GM23338 (cell line): Measurements from ENCODE around the gene GPR146. TPM values are rescaled to one million over a fixed set of nuclear protein-coding genes. Genes with fewer than 3 reads are reported as not detected.

Experiments
- ATAC-seq: fragments of 200-7000 bp; cut with Tn5 transposase; 3 replicates; pipeline ENCODE4 v1.9.1; 2020
- DNase-seq: peaks from one replicate; pipeline ENCODE4 v3.0.0-alpha.2; 2015; ENCODE audit warnings: low spot score
- H2AFZ ChIP-seq: fragments of 200-600 bp; sonication (generic); 2 replicates; pipeline ENCODE4 v1.8.0; 2016; ENCODE audit warnings: antibody characterized with exemption, mild to moderate bottlenecking, moderate library complexity
- H3F3A ChIP-seq: fragments of 200-600 bp; sonication (generic); replicated peaks from 2 replicates; pipeline ENCODE4 v1.8.0; 2017; ENCODE audit warnings: antibody characterized with exemption, mixed run types, low read depth
- H3K27ac ChIP-seq: fragments of 200-600 bp; sonication (generic); 2 replicates; pipeline ENCODE4 v1.6.1; 2016; ENCODE audit warnings: low read depth
- H3K27me3 ChIP-seq: fragments of 200-600 bp; sonication (generic); 2 replicates; pipeline ENCODE4 v1.8.0; 2016; ENCODE audit warnings: mild to moderate bottlenecking, mixed run types, moderate library complexity; ENCODE audit not compliant: insufficient read depth
- H3K36me3 ChIP-seq: fragments of 200-600 bp; sonication (generic); 2 replicates; pipeline ENCODE4 v1.8.0; 2016; ENCODE audit warnings: mild to moderate bottlenecking; ENCODE audit not compliant: insufficient read depth
- H3K4me1 ChIP-seq: fragments of 200-600 bp; sonication (generic); 2 replicates; pipeline ENCODE4 v1.8.0; 2016; ENCODE audit warnings: mild to moderate bottlenecking, moderate library complexity; ENCODE audit not compliant: insufficient read depth
- H3K4me2 ChIP-seq: fragments of 200-600 bp; sonication (generic); 2 replicates; pipeline ENCODE4 v1.7.1; 2017; ENCODE audit warnings: mixed run types
- H3K4me3 ChIP-seq: fragments of 200-600 bp; sonication (generic); 2 replicates; pipeline ENCODE4 v1.6.1; 2016; ENCODE audit warnings: mixed run types
- H3K79me2 ChIP-seq: fragments of 200-600 bp; sonication (generic); replicated peaks from 2 replicates; pipeline ENCODE4 v1.8.0; 2017; ENCODE audit warnings: mild to moderate bottlenecking; ENCODE audit not compliant: insufficient read depth
- H3K9me2 ChIP-seq: fragments of 200-600 bp; sonication (generic); 2 replicates; pipeline ENCODE4 v1.8.0; 2017; ENCODE audit not compliant: insufficient read depth
- H4K20me1 ChIP-seq: fragments of 200-600 bp; sonication (generic); replicated peaks from 2 replicates; pipeline ENCODE4 v1.8.0; 2017; ENCODE audit warnings: mild to moderate bottlenecking; ENCODE audit not compliant: insufficient read depth
- H3K27ac Mint-ChIP-seq: 2 replicates; pipeline ENCODE4 v1.8.0; 2020; ENCODE audit warnings: inconsistent platforms, mild to moderate bottlenecking, moderate library complexity, mixed read lengths
- H3K27me3 Mint-ChIP-seq: 3 replicates; pipeline ENCODE4 v1.8.0; 2022; ENCODE audit warnings: low read depth, mild to moderate bottlenecking, moderate library complexity, mixed read lengths, inconsistent platforms; ENCODE audit not compliant: insufficient read depth, poor library complexity
- H3K36me3 Mint-ChIP-seq: 3 replicates; pipeline ENCODE4 v1.8.0; 2021; ENCODE audit warnings: low read depth, mild to moderate bottlenecking, inconsistent platforms, moderate library complexity, mixed read lengths
- H3K4me1 Mint-ChIP-seq: 3 replicates; pipeline ENCODE4 v1.8.0; 2020; ENCODE audit warnings: mild to moderate bottlenecking, inconsistent platforms, mixed read lengths
- H3K4me3 Mint-ChIP-seq: 3 replicates; pipeline ENCODE4 v1.8.0; 2021; ENCODE audit warnings: moderate library complexity, mild to moderate bottlenecking, inconsistent platforms, mixed read lengths
- H3K9me3 Mint-ChIP-seq: 3 replicates; pipeline ENCODE4 v1.8.0; 2020; ENCODE audit warnings: moderate library complexity, mild to moderate bottlenecking, inconsistent platforms, mixed read lengths
- CREB1 ChIP-seq: fragments of 250-450 bp; sonication (Bioruptor Pico); IDR thresholded peaks from 2 replicates; pipeline ENCODE4 v1.5.0; 2020; ENCODE audit warnings: low read depth, mild to moderate bottlenecking, moderate library complexity
- CTCF ChIP-seq, 2 experiments: fragments of 200-600 bp in 1 of 2; sonication (generic) in 1 of 2; conservative IDR thresholded peaks; 2 replicates each; pipeline versions ENCODE4 v1.5.1 to v1.6.1; 2016 to 2017; ENCODE audit warnings: antibody characterized with exemption in 2 of 2, low read depth in 2 of 2, mild to moderate bottlenecking in 2 of 2, moderate library complexity in 1 of 2
- ETS1 ChIP-seq: IDR thresholded peaks from 2 replicates; pipeline ENCODE4 v1.6.1; 2016; ENCODE audit warnings: antibody characterized with exemption
- EZH2 ChIP-seq: fragments of 200-600 bp; sonication (generic); IDR thresholded peaks from one replicate; pipeline ENCODE4 v1.8.0; 2017; ENCODE audit warnings: antibody characterized with exemption, mild to moderate bottlenecking, low read depth; ENCODE audit not compliant: unreplicated experiment
- EZH2phosphoT487 ChIP-seq: fragments of 200-600 bp; sonication (generic); IDR thresholded peaks from one replicate; pipeline ENCODE4 v1.8.1; 2018; ENCODE audit warnings: antibody characterized with exemption; ENCODE audit not compliant: unreplicated experiment
- JUNB ChIP-seq: IDR thresholded peaks from one replicate; pipeline ENCODE4 v1.6.1; 2016; ENCODE audit warnings: antibody characterized with exemption; ENCODE audit not compliant: unreplicated experiment
- NANOG ChIP-seq: IDR thresholded peaks from 2 replicates; pipeline ENCODE4 v1.6.1; 2016; ENCODE audit warnings: antibody characterized with exemption, borderline replicate concordance
- POLR2AphosphoS5 ChIP-seq: IDR thresholded peaks from 2 replicates; pipeline ENCODE4 v1.6.1; 2016; ENCODE audit warnings: antibody characterized with exemption, low read depth
- REST ChIP-seq: IDR thresholded peaks from one replicate; pipeline ENCODE4 v1.6.1; 2018; ENCODE audit warnings: antibody characterized with exemption; ENCODE audit not compliant: unreplicated experiment
- STAT1 ChIP-seq: IDR thresholded peaks from one replicate; pipeline ENCODE4 v1.6.1; 2016; ENCODE audit warnings: antibody characterized with exemption; ENCODE audit not compliant: unreplicated experiment
- ZNF114 ChIP-seq: fragments of 250-450 bp; sonication (Bioruptor Pico); IDR thresholded peaks from 2 replicates; pipeline ENCODE4 v1.5.0; 2020; ENCODE audit warnings: mild to moderate bottlenecking, moderate library complexity
- ZNF331 ChIP-seq: fragments of 250-450 bp; sonication (Bioruptor Pico); IDR thresholded peaks from 2 replicates; pipeline ENCODE4 v1.5.0; 2020; ENCODE audit warnings: low read depth, mild to moderate bottlenecking, moderate library complexity
- ZNF462 ChIP-seq: fragments of 250-450 bp; sonication (Bioruptor Pico); IDR thresholded peaks from 2 replicates; pipeline ENCODE4 v1.5.0; 2020; ENCODE audit warnings: mild to moderate bottlenecking, moderate library complexity
- polyA plus RNA-seq: library from polyadenylated mRNA; unstranded; fragments of >200 nt; fragmentation: Nextera tagmentation; extraction: Ambion mirVana; gene quantifications from 2 replicates; pipeline ENCODE4 v1.2.1, GENCODE V29; 2016
- total RNA-seq: library from RNA; depleted of rRNA; stranded (reverse); fragments of >200 nt; shearing (Covaris generic); gene quantifications from 2 replicates; pipeline ENCODE4 v1.2.3, GENCODE V29; 2014

Gene GPR146
- total and polyA plus RNA-seq, 2 experiments from 2014 or later: 0.28 to 0.37 TPM

- Mint-ChIP-seq H3K36me3 (peaks cover 22% of the 10 kb centered on the region), H3K27me3 (peaks cover 11% of the 10 kb centered on the region), H3K27ac (peak overlapping the region; percentile 56; the same call in 1 of the 2 replicates), H3K4me3 (no peak overlapping the region), H3K4me1 (peaks cover 5% of the 10 kb centered on the region; the same call in 2 of the 3 replicates), H3K9me3 (peaks cover 17% of the 10 kb centered on the region)
- DNase-seq (no peak), ATAC-seq (no peak)
- TF ChIP-seq ETS1: no peak
- no peak for TF ChIP-seq CREB1
- no peak for TF ChIP-seq EZH2phosphoT487
- no peak for TF ChIP-seq NANOG
- TF ChIP-seq EZH2: no peak
- TF ChIP-seq REST: no peak
- TF ChIP-seq ZNF331 (CRISPR knock-in tag): no peak
- no peak for TF ChIP-seq CTCF (conservative IDR thresholded peaks at IDR 0.05; ENCODE audit: low read depth in 2 of 2)
- TF ChIP-seq POLR2AphosphoS5: no peak
- no peak for TF ChIP-seq ZNF114 (CRISPR knock-in tag)
- TF ChIP-seq ZNF462 (CRISPR knock-in tag): no peak
- no peak for TF ChIP-seq JUNB
- no peak for TF ChIP-seq STAT1
- peaks cover 3% of the 10 kb centered on the region; the same call in 1 of the 2 replicates for H4K20me1 ChIP-seq
- no peaks in the 10 kb centered on the region for H3K9me2 ChIP-seq
- H3F3A ChIP-seq: 0 out of 2 replicates have a peak, but pooled peaks cover 2% of the 10 kb centered on the region
- H3K4me1 ChIP-seq: no peaks in the 10 kb centered on the region; the same call in 1 of the 2 replicates
- no peak overlapping the region for H3K4me2 ChIP-seq
- no peaks in the 10 kb centered on the region for H3K36me3 ChIP-seq
- H3K79me2 ChIP-seq: no peaks in the 10 kb centered on the region; the same call in 1 of the 2 replicates
- no peak overlapping the region for H3K4me3 ChIP-seq
- no peak overlapping the region for H2AFZ ChIP-seq
- no peak overlapping the region for H3K27ac ChIP-seq
- no peaks in the 10 kb centered on the region for H3K27me3 ChIP-seq
Measured at GRCh38 chr7:1031716-1032455, 12.5 kb upstream of the GPR146 start.
